B cell (primary cell): ENCODE measurements around the gene CRACR2A.

Experiments
- EZH2 ChIP-seq: IDR thresholded peaks from 2 replicates; pipeline ENCODE4 v1.6.1; 2012; ENCODE audit warnings: borderline replicate concordance, low read depth, mild to moderate bottlenecking, moderate library complexity, low read length; ENCODE audit not compliant: insufficient read depth, poor library complexity, severe bottlenecking
- TF ChIP-seq, protein P1 (sequence below): fragments of 200-600 bp; IDR thresholded peaks from one replicate; pipeline ENCODE4 v1.8.0; 2022; ENCODE audit warnings: antibody characterized with exemption, mild to moderate bottlenecking

DNA sequence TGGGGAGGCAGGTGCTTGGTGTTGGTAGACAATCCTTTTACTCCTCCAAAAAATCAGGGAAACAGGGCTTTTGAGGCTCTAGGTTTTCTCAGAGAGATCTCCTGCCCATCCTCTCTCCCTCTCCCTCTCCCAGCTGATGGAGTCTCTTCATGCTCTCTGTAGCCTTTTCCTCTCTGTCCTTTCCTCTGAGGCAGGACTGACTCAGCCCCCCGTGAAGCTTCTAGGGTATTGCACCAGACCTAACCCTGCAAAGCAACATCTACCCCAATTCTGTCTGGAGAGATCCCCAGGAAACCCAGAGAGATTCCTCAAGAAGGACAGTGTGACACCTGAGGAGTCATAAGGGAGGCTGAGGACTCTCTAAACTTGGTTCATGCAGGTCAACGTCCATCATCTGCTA is 66.4 kb downstream of the CRACR2A start:
- TF ChIP-seq, protein P1, sequence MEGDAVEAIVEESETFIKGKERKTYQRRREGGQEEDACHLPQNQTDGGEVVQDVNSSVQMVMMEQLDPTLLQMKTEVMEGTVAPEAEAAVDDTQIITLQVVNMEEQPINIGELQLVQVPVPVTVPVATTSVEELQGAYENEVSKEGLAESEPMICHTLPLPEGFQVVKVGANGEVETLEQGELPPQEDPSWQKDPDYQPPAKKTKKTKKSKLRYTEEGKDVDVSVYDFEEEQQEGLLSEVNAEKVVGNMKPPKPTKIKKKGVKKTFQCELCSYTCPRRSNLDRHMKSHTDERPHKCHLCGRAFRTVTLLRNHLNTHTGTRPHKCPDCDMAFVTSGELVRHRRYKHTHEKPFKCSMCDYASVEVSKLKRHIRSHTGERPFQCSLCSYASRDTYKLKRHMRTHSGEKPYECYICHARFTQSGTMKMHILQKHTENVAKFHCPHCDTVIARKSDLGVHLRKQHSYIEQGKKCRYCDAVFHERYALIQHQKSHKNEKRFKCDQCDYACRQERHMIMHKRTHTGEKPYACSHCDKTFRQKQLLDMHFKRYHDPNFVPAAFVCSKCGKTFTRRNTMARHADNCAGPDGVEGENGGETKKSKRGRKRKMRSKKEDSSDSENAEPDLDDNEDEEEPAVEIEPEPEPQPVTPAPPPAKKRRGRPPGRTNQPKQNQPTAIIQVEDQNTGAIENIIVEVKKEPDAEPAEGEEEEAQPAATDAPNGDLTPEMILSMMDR, result no peak
- TF ChIP-seq EZH2, result no peak
